ENCODE results near the gene SPG7. TPM values are rescaled to one million over a fixed set of nuclear protein-coding genes. Genes with fewer than 3 reads are reported as not detected.
"Not testable (repeated sequence)": the region's sequence is repeated elsewhere in the genome, so short reads cannot be mapped to it uniquely, and the experiment has no call there.

Gene SPG7
- total RNA-seq, 1 donor from 2014 or later: 73.2 TPM

DNA sequence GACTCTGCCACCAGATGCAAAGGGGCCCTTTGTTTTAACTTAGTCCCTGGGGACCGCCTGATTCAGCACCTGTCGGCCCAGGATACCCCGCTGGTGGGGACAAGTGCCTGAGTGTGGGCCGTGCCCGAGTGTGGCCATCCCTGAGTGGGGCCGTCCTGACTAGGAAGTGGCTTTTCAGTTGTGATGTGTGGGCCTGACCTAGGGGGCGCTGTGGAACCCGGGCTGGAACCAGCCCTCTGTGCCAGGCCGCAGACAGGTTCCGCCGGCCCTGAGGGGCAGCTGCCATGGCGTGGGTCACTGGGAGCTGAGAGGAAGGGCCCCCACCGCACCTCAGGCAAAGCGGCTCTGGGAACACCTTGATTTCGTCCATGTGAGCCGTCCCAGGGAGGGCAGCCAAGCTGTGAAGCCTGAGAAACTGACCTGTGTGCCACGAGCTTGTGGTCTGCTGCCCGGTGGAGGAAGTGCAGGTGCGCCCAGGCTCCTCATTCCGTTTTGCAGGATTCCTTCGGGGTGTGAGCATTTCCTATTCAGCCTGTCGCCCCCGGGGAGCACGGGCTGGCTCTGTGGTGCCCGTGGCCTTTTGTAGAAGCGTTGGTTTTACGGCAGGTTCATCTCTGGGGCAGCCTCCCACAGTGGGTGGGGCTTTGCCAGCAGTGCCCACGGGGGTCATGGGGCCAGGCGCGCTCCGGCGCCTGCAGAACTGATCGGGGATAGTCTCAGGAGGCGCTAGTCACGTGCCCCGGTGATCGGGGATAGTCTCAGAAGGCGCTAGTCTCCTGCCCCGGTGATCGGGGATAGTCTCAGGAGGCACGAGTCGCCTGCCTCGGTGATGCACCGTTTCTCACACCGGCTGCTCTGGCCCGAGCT is 57.5 kb downstream of the SPG7 start:
- peak; percentile 42 for DNase-seq (ENCODE audit: low read depth)
- TF ChIP-seq, protein P1, sequence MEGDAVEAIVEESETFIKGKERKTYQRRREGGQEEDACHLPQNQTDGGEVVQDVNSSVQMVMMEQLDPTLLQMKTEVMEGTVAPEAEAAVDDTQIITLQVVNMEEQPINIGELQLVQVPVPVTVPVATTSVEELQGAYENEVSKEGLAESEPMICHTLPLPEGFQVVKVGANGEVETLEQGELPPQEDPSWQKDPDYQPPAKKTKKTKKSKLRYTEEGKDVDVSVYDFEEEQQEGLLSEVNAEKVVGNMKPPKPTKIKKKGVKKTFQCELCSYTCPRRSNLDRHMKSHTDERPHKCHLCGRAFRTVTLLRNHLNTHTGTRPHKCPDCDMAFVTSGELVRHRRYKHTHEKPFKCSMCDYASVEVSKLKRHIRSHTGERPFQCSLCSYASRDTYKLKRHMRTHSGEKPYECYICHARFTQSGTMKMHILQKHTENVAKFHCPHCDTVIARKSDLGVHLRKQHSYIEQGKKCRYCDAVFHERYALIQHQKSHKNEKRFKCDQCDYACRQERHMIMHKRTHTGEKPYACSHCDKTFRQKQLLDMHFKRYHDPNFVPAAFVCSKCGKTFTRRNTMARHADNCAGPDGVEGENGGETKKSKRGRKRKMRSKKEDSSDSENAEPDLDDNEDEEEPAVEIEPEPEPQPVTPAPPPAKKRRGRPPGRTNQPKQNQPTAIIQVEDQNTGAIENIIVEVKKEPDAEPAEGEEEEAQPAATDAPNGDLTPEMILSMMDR (IDR thresholded peaks at IDR 0.05; ENCODE audit: insufficient read depth, low read length, severe bottlenecking): peak; percentile 67
- FAIRE-seq: no peak
- no peak overlapping the region for H3K4me3 ChIP-seq (ENCODE audit: low read depth, low read length)
- H3K36me3 ChIP-seq (ENCODE audit: control insufficient read depth, insufficient read depth, low read length): peaks cover 23% of the 10 kb centered on the region
- no peaks in the 10 kb centered on the region for H3K27me3 ChIP-seq (ENCODE audit: control insufficient read depth, insufficient read depth, low read length)

DNA sequence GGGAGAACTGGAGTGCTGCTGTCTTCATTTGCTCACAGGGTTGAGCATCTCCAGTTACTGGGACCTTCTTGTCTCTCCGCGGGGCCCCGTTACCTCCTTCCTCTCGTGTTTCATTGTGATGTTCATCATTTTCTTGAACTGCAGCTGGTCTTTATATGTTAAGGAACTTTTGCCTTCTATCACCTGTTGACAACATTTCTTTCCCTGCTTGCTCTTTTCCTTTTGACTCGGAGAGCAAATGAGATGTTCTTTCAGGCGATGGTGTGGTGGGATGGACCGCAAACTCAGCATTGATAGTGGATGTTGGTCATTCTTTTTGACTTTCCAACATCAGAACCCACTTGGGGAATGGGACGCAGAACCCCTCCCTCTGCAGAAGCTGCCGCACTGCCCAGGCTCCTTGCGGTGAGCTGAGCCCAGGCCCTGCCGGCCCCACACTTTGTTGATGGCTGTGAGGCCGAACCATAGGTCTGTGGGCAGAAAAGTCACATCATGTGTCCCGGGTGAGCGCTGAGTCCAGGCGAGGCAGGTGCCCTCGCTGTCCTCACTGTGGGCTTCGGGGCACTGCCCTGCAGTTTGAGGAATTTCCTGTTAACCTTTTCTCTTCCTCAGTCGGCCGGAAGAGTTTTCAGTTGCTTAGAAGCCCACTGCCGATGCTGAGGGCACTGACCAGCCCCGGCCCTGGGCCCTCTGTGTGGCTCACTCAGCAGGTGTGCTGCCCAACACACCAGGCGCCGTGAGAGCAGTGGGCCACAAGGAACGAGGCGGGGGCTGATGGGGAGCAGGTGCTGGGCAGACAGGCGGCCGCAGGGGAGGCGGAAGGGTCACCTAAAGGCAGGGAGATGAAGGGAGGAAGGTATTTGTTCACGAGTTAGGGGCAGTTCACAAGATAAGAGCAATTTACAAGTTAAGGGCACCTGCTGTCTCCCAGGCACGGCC is 59.7 kb downstream of the SPG7 start:
- TF ChIP-seq, protein P1 (IDR thresholded peaks at IDR 0.05; ENCODE audit: insufficient read depth, low read length, severe bottlenecking): no peak
- DNase-seq (ENCODE audit: low read depth) (no peak), FAIRE-seq (no peak)
- Histone ChIP-seq H3K36me3 (ENCODE audit: control insufficient read depth, insufficient read depth, low read length) (peaks cover 7% of the 10 kb centered on the region), H3K27me3 (ENCODE audit: control insufficient read depth, insufficient read depth, low read length) (no peaks in the 10 kb centered on the region), H3K4me3 (ENCODE audit: low read depth, low read length) (no peak overlapping the region)

DNA sequence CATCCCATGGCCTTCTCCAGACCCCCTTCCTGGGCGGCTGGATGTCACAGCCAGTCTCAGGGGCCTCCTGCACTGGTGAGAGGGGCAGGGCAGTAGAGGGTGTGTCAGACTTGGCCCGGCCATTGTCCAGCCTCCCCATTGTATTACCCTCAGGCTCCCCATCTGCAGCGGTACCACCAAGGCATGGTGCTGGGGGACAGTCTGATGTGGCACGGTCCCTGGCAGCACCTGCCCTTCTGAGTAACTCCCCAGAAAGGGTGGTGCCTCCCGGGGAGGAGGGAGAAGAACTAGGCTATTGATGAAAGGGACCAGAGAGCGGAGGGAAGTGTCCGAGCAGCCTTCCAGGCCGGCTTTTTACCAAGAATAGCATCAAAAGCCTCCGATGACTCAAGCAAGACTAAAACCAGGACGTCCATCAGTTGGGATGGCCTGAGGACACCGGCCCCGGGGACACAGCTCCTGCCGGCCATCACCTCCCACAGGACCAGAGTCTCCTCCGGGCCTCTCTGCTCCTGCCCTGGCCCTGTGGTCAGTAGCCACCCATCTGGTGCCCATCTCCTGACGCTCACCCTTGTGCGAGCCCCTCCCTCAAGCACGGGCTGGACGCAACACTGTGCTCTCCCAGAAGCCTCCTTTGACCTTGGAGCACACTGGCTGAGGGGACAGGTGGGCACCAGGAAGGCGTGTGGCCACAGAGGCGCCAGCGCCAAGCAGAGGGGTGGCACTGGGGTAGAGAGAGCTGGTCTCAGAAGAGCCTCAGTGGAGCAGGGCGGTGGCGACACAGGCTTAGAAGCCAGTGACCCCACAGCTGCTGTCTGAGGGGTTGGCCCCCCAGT is 61.5 kb downstream of the SPG7 start:
- Histone ChIP-seq H3K36me3 (ENCODE audit: control insufficient read depth, insufficient read depth, low read length) (no peaks in the 10 kb centered on the region), H3K27me3 (ENCODE audit: control insufficient read depth, insufficient read depth, low read length) (no peaks in the 10 kb centered on the region), H3K4me3 (ENCODE audit: low read depth, low read length) (no peak overlapping the region)
- TF ChIP-seq, protein P1 (IDR thresholded peaks at IDR 0.05; ENCODE audit: insufficient read depth, low read length, severe bottlenecking): no peak
- FAIRE-seq: no peak
- no peak for DNase-seq (ENCODE audit: low read depth)

DNA sequence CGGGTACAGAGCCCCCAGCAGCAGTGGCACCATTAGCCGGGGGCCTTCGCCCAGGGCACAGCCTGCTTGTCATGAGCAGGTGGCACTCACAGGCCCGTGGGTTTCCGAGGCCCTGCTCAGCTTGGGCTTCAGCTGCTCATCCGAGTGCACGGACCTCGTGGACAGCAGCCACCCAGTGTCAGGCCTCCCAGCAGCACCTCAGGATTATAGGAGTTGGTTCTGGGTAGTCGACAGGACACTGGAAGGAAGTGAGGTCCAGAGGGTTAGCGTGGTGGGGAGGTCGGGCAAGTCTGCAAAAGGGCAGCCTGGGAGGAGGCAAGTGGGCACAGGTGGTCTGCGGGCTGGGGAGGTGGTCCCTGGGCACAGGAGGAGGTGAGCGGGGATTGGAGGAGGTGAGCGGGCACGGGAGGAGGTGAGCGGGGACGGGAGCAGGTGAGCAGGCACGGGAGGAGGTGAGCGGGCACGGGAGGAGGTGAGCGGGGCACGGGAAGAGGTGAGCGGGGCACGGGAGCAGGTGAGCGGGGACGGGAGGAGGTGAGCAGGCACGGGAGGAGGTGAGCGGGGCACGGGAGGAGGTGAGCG is 62.2 kb downstream of the SPG7 start:
- TF ChIP-seq, protein P1 (IDR thresholded peaks at IDR 0.05; ENCODE audit: insufficient read depth, low read length, severe bottlenecking): no peak
- no peak for DNase-seq (ENCODE audit: low read depth)
- no peak for FAIRE-seq
- Histone ChIP-seq H3K4me3 (ENCODE audit: low read depth, low read length) (no peak overlapping the region), H3K36me3 (ENCODE audit: control insufficient read depth, insufficient read depth, low read length) (no peaks in the 10 kb centered on the region), H3K27me3 (ENCODE audit: control insufficient read depth, insufficient read depth, low read length) (peaks cover 3% of the 10 kb centered on the region)

DNA sequence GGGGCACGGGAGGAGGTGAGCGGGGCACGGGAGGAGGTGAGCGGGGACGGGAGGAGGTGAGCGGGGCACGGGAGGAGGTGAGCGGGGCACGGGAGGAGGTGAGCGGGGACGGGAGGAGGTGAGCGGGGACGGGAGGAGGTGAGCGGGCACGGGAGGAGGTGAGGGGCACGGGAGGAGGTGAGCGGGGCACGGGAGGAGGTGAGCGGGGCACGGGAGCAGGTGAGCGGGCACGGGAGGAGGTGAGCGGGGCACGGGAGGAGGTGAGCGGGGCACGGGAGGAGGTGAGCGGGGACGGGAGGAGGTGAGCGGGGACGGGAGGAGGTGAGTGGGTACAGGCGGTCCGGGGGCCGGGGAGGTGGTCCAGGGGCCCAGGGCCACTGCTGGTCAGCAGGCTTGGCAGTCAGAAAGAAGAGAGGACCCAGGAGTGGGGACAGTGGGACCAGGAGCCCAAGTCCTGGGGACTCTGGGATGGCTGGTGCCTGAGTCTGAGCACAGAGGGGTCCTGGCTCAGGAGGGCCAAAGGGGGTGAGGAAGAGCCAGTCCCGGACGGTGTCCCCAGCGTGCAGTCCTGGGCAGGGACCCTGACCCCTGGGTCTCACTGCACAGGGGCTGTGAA is 62.9 kb downstream of the SPG7 start:
- not testable (repeated sequence) for H3K4me3 ChIP-seq (ENCODE audit: low read depth, low read length); DNase-seq (ENCODE audit: low read depth); FAIRE-seq; H3K36me3 ChIP-seq (ENCODE audit: control insufficient read depth, insufficient read depth, low read length); H3K27me3 ChIP-seq (ENCODE audit: control insufficient read depth, insufficient read depth, low read length)

Data from bronchial epithelial cell (primary cell).